Pulmonary artery endothelial cell (primary cell): Measurements from ENCODE around the gene NFIC. TPM values are rescaled to one million over a fixed set of nuclear protein-coding genes. Genes with fewer than 3 reads are reported as not detected.
"Not testable (repeated sequence)": the region's sequence is repeated elsewhere in the genome, so short reads cannot be mapped to it uniquely, and the experiment has no call there.

ENCODE experiments used
- DNase-seq: peaks from one replicate; pipeline ENCODE4 v3.0.0-alpha.2; 2011; ENCODE audit warnings: low read depth, low spot score
- total RNA-seq: library from RNA; depleted of rRNA; stranded (reverse); fragments of >200 nt; gene quantifications from 2 replicates; pipeline ENCODE4 v1.2.3, GENCODE V29; 2014

Gene NFIC
- total RNA-seq, 1 donor from 2014 or later: 31.9 TPM

GRCh38 chr19:3420909-3421619, 54.7 kb downstream of the NFIC start:
- no peak for DNase-seq

GRCh38 chr19:3421656-3422055, 55.3 kb downstream of the NFIC start:
- not testable (repeated sequence) for DNase-seq

GRCh38 chr19:3423183-3423829, 56.9 kb downstream of the NFIC start:
- DNase-seq: no peak

- no peak for DNase-seq
Observed at GRCh38 chr19:3426433-3426832, 60.0 kb downstream of the NFIC start.

- not testable (repeated sequence) for DNase-seq
Observed at GRCh38 chr19:3430366-3430680, 63.9 kb downstream of the NFIC start.

GRCh38 chr19:3431760-3432397, 65.5 kb downstream of the NFIC start:
- DNase-seq: no peak

GRCh38 chr19:3433313-3433712, 66.9 kb downstream of the NFIC start:
- DNase-seq: no peak

- no peak for DNase-seq
Observed at GRCh38 chr19:3433805-3434540, 67.6 kb downstream of the NFIC start.

GRCh38 chr19:3434630-3435553, 68.5 kb downstream of the NFIC start:
- peak; percentile 90 for DNase-seq

- no peak for DNase-seq
Observed at GRCh38 chr19:3440082-3440481, 73.7 kb downstream of the NFIC start.

GRCh38 chr19:3441089-3441985, 75.0 kb downstream of the NFIC start:
- DNase-seq: no peak

GRCh38 chr19:3441986-3442329, 75.6 kb downstream of the NFIC start:
- DNase-seq: no peak

- DNase-seq: no peak
Observed at GRCh38 chr19:3442487-3443071, 76.2 kb downstream of the NFIC start.

GRCh38 chr19:3443840-3444694, 77.7 kb downstream of the NFIC start:
- no peak for DNase-seq

GRCh38 chr19:3444695-3445234, 78.4 kb downstream of the NFIC start:
- DNase-seq: no peak

GRCh38 chr19:3446657-3447056, 80.3 kb downstream of the NFIC start:
- DNase-seq: not testable (repeated sequence)

GRCh38 chr19:3448616-3449334, 82.4 kb downstream of the NFIC start:
- DNase-seq: no peak
